ENCODE measurements around the gene SMARCC2.

SMARCC2 gene

GRCh38 chr12:56129942-56130495, 59.3 kb downstream of the SMARCC2 start:
- ChIA-PET CTCF (interaction anchor here (0.9 to 6.8 kb wide), 2 partner anchors 10 to 60 kb away, joined by 4 to 65 read pairs; partner anchors contain the start of gene SMARCC2), POLR2A (interaction anchor here (1.0 to 1.3 kb wide), 2 partner anchors 12 to 14 kb away, joined by 3 read pairs; partner anchors contain the start of gene ZC3H10)
- Histone ChIP-seq H3K9me3 (ENCODE audit: control insufficient read depth, insufficient read depth, low read depth, low read length) (no peaks in the 10 kb centered on the region), H3K36me3 (ENCODE audit: control insufficient read depth in 2 of 2, insufficient read depth in 1 of 2, low read length in 2 of 2) (peaks cover 18 to 50% of the 10 kb centered on the region in 2 experiments; a peak in 2 of 3 replicates), H3K4me1 (ENCODE audit: control insufficient read depth, insufficient read depth, low read length) (peaks cover 9% of the 10 kb centered on the region), H3K4me3 (ENCODE audit: low read depth, low read length) (no peak overlapping the region), H3K27ac (ENCODE audit: extremely low read depth, low read depth, low read length) (no peak overlapping the region)
- TF ChIP-seq KLF16 (tag by site-specific recombination; IDR thresholded peaks at IDR 0.05) = no peak
- no peak for TF ChIP-seq ZNF596 (tag by site-specific recombination; IDR thresholded peaks at IDR 0.05)
- no peak for TF ChIP-seq ZNF658 (tag by site-specific recombination; IDR thresholded peaks at IDR 0.05)
- no peak for TF ChIP-seq ZBTB48 (tag by site-specific recombination; IDR thresholded peaks at IDR 0.05)
- TF ChIP-seq ZNF211 (tag by site-specific recombination; IDR thresholded peaks at IDR 0.05; ENCODE audit: low read depth) = no peak
- TF ChIP-seq, protein P1, sequence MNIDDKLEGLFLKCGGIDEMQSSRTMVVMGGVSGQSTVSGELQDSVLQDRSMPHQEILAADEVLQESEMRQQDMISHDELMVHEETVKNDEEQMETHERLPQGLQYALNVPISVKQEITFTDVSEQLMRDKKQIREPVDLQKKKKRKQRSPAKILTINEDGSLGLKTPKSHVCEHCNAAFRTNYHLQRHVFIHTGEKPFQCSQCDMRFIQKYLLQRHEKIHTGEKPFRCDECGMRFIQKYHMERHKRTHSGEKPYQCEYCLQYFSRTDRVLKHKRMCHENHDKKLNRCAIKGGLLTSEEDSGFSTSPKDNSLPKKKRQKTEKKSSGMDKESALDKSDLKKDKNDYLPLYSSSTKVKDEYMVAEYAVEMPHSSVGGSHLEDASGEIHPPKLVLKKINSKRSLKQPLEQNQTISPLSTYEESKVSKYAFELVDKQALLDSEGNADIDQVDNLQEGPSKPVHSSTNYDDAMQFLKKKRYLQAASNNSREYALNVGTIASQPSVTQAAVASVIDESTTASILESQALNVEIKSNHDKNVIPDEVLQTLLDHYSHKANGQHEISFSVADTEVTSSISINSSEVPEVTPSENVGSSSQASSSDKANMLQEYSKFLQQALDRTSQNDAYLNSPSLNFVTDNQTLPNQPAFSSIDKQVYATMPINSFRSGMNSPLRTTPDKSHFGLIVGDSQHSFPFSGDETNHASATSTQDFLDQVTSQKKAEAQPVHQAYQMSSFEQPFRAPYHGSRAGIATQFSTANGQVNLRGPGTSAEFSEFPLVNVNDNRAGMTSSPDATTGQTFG (tag by site-specific recombination; IDR thresholded peaks at IDR 0.05; ENCODE audit: borderline replicate concordance) = no peak
- TF ChIP-seq ZBTB1 (tag by site-specific recombination; IDR thresholded peaks at IDR 0.05) = no peak
- TF ChIP-seq HOXD13 (CRISPR knock-in tag; IDR thresholded peaks at IDR 0.05; ENCODE audit: borderline replicate concordance) = no peak
- TF ChIP-seq ZNF629 (tag by site-specific recombination; IDR thresholded peaks at IDR 0.05) = no peak
- TF ChIP-seq ZNF544 (tag by site-specific recombination; IDR thresholded peaks at IDR 0.05) = no peak
- TF ChIP-seq SP3 (tag by site-specific recombination; IDR thresholded peaks at IDR 0.05) = no peak
- TF ChIP-seq ZNF830 (tag by site-specific recombination; IDR thresholded peaks at IDR 0.05; ENCODE audit: low read depth) = no peak
- no peak for TF ChIP-seq ZNF488 (tag by site-specific recombination; IDR thresholded peaks at IDR 0.05)
- TF ChIP-seq ZNF175 (tag by site-specific recombination; IDR thresholded peaks at IDR 0.05) = no peak
- no peak for TF ChIP-seq TCF7L2 (IDR thresholded peaks at IDR 0.05; ENCODE audit: borderline replicate concordance, low read depth, low read length)

- Histone ChIP-seq H3K9me3 (ENCODE audit: control insufficient read depth, insufficient read depth, low read depth, low read length) (no peaks in the 10 kb centered on the region), H3K4me3 (ENCODE audit: low read depth, low read length) (peak overlapping the region; percentile 80), H3K27ac (ENCODE audit: extremely low read depth, low read depth, low read length) (peak overlapping the region; percentile 57; the same call in 1 of the 2 replicates), H3K4me1 (ENCODE audit: control insufficient read depth, insufficient read depth, low read length) (peaks cover 9% of the 10 kb centered on the region), H3K36me3 (ENCODE audit: control insufficient read depth in 2 of 2, insufficient read depth in 1 of 2, low read length in 2 of 2) (peaks cover 15 to 43% of the 10 kb centered on the region in 2 experiments; a peak in 2 of 3 replicates)
- CTCF ChIA-PET = interaction anchor here (1.0 to 6.8 kb wide), 6 partner anchors 11 to 129 kb away, joined by 3 to 65 read pairs (median 12); partner anchors contain the start of genes MYL6, SMARCC2 and ZC3H10
- POLR2A ChIA-PET = interaction anchor here (1.0 to 3.8 kb wide), 7 partner anchors 11 to 93 kb away, joined by 3 to 99 read pairs (median 27); partner anchors contain the start of genes MYL6, PA2G4, RNF41 and RPL41
- TF ChIP-seq ZEB2 (tag by site-specific recombination; IDR thresholded peaks at IDR 0.05) (0 out of 2 replicates have a peak, but pooled peaks have one; percentile 28), EGR2 (tag by site-specific recombination; IDR thresholded peaks at IDR 0.05; ENCODE audit: low read depth) (peak; percentile 87), KLF7 (tag by site-specific recombination; IDR thresholded peaks at IDR 0.05; ENCODE audit: borderline replicate concordance) (peak; percentile 93), YY2 (tag by site-specific recombination; IDR thresholded peaks at IDR 0.05) (no peak), TCF7L2 (IDR thresholded peaks at IDR 0.05; ENCODE audit: borderline replicate concordance, low read depth, low read length) (no peak), ZNF341 (tag by site-specific recombination; IDR thresholded peaks at IDR 0.05; ENCODE audit: low read depth) (peak; percentile 88), SP3 (tag by site-specific recombination; IDR thresholded peaks at IDR 0.05) (peak; percentile 59), ZBTB8A (tag by site-specific recombination; IDR thresholded peaks at IDR 0.05) (peak; percentile 51; the same call in 1 of the 2 replicates), ZBTB20 (tag by site-specific recombination; IDR thresholded peaks at IDR 0.05) (no peak; the same call in 1 of the 2 replicates), ZNF629 (tag by site-specific recombination; IDR thresholded peaks at IDR 0.05) (peak; percentile 22; the same call in 1 of the 2 replicates), SP7 (tag by site-specific recombination; IDR thresholded peaks at IDR 0.05) (0 out of 2 replicates have a peak, but pooled peaks have one; percentile 29), KLF10 (tag by site-specific recombination; IDR thresholded peaks at IDR 0.05) (peak; percentile 93), SP2 (tag by site-specific recombination; IDR thresholded peaks at IDR 0.05) (peak; percentile 75)
- TF ChIP-seq, protein P2, sequence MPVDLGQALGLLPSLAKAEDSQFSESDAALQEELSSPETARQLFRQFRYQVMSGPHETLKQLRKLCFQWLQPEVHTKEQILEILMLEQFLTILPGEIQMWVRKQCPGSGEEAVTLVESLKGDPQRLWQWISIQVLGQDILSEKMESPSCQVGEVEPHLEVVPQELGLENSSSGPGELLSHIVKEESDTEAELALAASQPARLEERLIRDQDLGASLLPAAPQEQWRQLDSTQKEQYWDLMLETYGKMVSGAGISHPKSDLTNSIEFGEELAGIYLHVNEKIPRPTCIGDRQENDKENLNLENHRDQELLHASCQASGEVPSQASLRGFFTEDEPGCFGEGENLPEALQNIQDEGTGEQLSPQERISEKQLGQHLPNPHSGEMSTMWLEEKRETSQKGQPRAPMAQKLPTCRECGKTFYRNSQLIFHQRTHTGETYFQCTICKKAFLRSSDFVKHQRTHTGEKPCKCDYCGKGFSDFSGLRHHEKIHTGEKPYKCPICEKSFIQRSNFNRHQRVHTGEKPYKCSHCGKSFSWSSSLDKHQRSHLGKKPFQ (tag by site-specific recombination; IDR thresholded peaks at IDR 0.05) = no peak
- TF ChIP-seq, protein P3, sequence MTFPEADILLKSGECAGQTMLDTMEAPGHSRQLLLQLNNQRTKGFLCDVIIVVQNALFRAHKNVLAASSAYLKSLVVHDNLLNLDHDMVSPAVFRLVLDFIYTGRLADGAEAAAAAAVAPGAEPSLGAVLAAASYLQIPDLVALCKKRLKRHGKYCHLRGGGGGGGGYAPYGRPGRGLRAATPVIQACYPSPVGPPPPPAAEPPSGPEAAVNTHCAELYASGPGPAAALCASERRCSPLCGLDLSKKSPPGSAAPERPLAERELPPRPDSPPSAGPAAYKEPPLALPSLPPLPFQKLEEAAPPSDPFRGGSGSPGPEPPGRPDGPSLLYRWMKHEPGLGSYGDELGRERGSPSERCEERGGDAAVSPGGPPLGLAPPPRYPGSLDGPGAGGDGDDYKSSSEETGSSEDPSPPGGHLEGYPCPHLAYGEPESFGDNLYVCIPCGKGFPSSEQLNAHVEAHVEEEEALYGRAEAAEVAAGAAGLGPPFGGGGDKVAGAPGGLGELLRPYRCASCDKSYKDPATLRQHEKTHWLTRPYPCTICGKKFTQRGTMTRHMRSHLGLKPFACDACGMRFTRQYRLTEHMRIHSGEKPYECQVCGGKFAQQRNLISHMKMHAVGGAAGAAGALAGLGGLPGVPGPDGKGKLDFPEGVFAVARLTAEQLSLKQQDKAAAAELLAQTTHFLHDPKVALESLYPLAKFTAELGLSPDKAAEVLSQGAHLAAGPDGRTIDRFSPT (tag by site-specific recombination; IDR thresholded peaks at IDR 0.05) = peak; percentile 80
Measured at GRCh38 chr12:56129206-56129941, 59.9 kb downstream of the SMARCC2 start.

All from HEK293 (cell line).